HFF-Myc (cell line): Measurements from ENCODE around the gene APRT.

ENCODE experiments used
- DNase-seq: peaks from one replicate; pipeline ENCODE4 v3.0.0-alpha.2; 2011; ENCODE audit warnings: low read depth; ENCODE audit errors: extremely low read depth
- H3K4me3 ChIP-seq: replicated peaks from 2 replicates; pipeline ENCODE4 v1.5.1; 2011; ENCODE audit warnings: low read depth, mild to moderate bottlenecking, control low read depth, low read length
- CTCF ChIP-seq: IDR thresholded peaks from 2 replicates; pipeline ENCODE4 v1.5.1; 2012; ENCODE audit warnings: mild to moderate bottlenecking, low read depth, low read length, control low read depth; ENCODE audit errors: missing control alignments

Gene APRT

DNA sequence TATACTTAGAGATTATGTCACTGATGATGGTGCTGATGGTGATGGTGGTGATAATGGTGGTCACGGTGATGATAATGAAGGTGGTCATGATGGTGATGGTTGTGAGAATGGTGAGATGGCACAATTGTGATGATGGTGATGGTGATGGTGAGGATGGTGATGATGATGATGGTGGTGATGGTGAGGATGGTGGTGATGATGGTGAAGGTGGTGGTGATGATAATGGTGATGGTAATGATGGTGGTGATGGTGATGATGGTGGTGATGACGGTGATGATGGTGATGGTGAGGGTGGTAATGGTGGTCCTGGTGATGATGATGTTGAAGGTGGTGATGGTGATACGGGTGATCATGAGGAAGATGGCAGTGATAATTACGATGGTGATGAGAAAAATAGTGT, 13.7 kb downstream of the APRT start:
- DNase-seq: no peak
- no peak overlapping the region for H3K4me3 ChIP-seq
- TF ChIP-seq CTCF: no peak

DNA sequence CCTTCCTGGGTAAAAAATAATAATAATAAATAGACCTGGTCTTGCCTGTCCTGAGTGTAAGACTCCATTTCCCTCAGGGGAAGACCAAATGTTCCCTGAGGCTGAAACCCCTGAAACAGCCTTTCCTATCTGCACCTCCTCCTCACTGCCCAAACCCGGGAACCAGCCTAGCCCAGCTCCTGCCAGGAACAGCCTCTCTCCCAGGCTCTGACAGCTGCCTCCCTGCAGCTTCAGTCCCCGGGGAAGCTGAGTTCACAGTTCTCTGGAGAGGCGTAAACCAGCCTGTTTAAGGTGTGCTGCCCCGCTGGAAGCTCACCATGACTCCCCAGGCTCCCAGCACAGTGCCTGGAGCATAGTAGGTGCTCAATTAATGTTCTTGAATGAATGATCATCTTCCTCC, 15.4 kb downstream of the APRT start:
- TF ChIP-seq CTCF: no peak
- no peak overlapping the region for H3K4me3 ChIP-seq
- no peak for DNase-seq

DNA sequence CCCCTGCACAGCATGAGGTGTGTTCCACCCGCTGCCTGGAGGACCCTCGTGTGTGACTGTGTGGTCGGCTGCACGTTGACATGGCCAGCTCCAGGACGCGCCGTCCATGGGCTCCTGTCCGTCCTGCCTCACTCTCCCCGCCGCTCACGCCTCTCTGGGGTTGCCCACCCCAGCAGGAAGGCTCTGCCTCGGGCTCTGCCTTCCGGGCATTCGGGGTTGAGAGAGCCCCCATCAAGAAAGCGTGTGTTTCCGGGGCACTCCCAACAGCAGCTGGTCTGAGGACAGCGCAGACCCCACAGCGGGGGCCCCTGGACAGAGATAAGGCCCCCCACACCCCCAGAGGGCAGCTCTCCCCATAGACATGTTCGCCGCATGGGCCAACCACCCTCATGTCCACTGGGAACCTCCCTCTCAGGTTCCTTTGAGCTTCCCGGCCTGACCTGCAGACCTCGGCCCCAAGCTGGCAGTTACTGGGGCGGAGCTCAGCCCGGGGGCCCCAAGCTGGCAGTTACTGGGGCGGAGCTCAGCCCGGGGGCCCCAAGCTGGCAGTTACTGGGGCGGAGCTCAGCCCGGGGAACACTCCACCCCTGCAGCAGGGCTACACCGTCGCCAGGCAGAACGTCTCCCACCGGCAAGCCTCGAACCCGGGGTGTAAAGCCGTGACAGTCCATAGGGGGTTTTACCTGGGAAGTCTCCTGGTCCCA, 18.3 kb downstream of the APRT start:
- no peak for DNase-seq
- TF ChIP-seq CTCF: no peak
- no peak overlapping the region for H3K4me3 ChIP-seq

DNA sequence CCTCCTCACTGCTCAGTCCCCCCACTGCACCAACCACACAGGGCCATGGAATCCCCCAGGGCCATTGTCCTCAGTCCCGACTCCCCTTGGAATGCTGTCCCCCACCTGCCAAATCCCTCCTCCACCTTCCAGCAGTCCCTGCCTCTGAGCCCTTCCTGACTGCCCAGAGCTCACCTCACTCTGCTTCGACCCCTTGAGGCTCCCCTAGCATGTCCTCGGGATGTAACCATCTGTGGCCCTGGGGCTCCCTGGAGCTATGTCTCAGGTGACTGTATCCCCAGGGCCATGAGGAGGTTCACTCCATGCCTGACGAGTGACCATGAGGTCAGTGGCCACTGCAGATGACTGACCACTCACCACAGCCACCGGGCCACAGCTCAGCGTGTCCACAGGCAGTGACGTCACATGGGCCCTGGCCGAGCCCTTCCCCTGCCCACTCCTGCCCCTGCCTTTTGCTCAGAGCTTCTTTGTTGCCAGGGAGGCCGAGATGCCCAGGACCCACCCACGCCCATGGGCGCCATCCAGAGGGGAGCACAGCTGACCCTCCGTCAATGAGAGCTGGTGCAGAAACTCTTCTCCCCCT, 19.0 kb downstream of the APRT start:
- H3K4me3 ChIP-seq: no peak overlapping the region
- no peak for TF ChIP-seq CTCF
- DNase-seq: no peak

GRCh38 chr16:88792078-88792550, 19.6 kb downstream of the APRT start:
- no peak overlapping the region for H3K4me3 ChIP-seq
- no peak for TF ChIP-seq CTCF
- no peak for DNase-seq

- no peak overlapping the region for H3K4me3 ChIP-seq
- DNase-seq: no peak
- TF ChIP-seq CTCF: no peak
Observed at GRCh38 chr16:88790312-88791211, 21.2 kb downstream of the APRT start.
